HepG2 (cell line): ENCODE measurements around the gene HSPB9. TPM values are rescaled to one million over a fixed set of nuclear protein-coding genes. Genes with fewer than 3 reads are reported as not detected.

Source experiments
- ATAC-seq: fragments of 200-7000 bp; cut with Tn5 transposase; 3 replicates; pipeline ENCODE4 v1.9.1; 2020; ENCODE audit warnings: mild to moderate bottlenecking, moderate library complexity
- BruUV-seq: library from RNA; stranded (reverse); fragments of 400-500 nt; replicated peaks from 2 replicates; lab custom pipeline; 2021; lab: Mats Ljungman, UMichigan
- CTCF ChIA-PET: fragments of 300-600 bp; formaldehyde crosslinking; extraction: SDS; loops from one replicate; lab custom pipeline; 2021; ENCODE audit warnings: low total read pairs, inconsistent platforms, low intra/inter-chr PET ratio; lab: Yijun Ruan, JAX
- POLR2A ChIA-PET: fragments of 350-600 bp; sonication (Branson Sonifier 250); formaldehyde crosslinking; loops from one replicate; lab custom pipeline; 2020; ENCODE audit warnings: antibody characterized with exemption, inconsistent platforms; lab: Yijun Ruan, JAX
- DNase-seq: peaks from one replicate; pipeline ENCODE4 v3.0.0-alpha.2; 2015; ENCODE audit warnings: low spot score
- FAIRE-seq: peaks from 3 replicates; lab custom pipeline; 2011; peaks lifted over from hg19 to GRCh38; lab: Jason Lieb, UNC
- H2AFZ ChIP-seq: one replicate; pipeline ENCODE4 v1.6.1; 2011; ENCODE audit warnings: low read length, inconsistent platforms
- H3K27ac ChIP-seq: fragments of 300-600 bp; 3 replicates; pipeline ENCODE4 v1.8.0; 2011; ENCODE audit warnings: mixed run types, mild to moderate bottlenecking, mixed read lengths, low read length, inconsistent platforms; ENCODE audit not compliant: insufficient read depth; ENCODE audit errors: extremely low read length
- H3K27me3 ChIP-seq, 2 experiments: fragments of 200-600 bp in 1 of 2; 2 replicates in 1 of 2; 3 replicates in 1 of 2; pipeline versions ENCODE4 v1.6.0 to v1.8.0; 2011; ENCODE audit warnings: low read length in 2 of 2, mild to moderate bottlenecking in 2 of 2, moderate library complexity in 2 of 2, inconsistent platforms in 1 of 2; ENCODE audit not compliant: insufficient read depth in 2 of 2, control insufficient read depth in 1 of 2
- H3K36me3 ChIP-seq, 2 experiments: fragments of 200-600 bp in 1 of 2; replicated peaks in 1 of 2; 2 replicates in 1 of 2; 3 replicates in 1 of 2; pipeline versions ENCODE4 v1.5.1 to v1.8.0; 2011; ENCODE audit warnings: low read length in 2 of 2, inconsistent platforms in 1 of 2; ENCODE audit not compliant: insufficient read depth in 2 of 2, control insufficient read depth in 1 of 2
- H3K4me1 ChIP-seq: 2 replicates; pipeline ENCODE4 v1.5.1; 2012; ENCODE audit warnings: low read length, inconsistent platforms; ENCODE audit not compliant: insufficient read depth
- H3K4me2 ChIP-seq: 2 replicates; pipeline ENCODE4 v1.6.0; 2011; ENCODE audit warnings: low read depth, low read length, inconsistent platforms
- H3K4me3 ChIP-seq, 3 experiments: fragments of 200-600 bp in 1 of 3; sonication (generic), shearing (Covaris generic) in 1 of 3; replicated peaks in 1 of 3; 2 replicates each; pipeline ENCODE4 v1.5.1; 2011 to 2016; ENCODE audit warnings: low read length in 3 of 3, inconsistent platforms in 2 of 3, low read depth in 2 of 3, mild to moderate bottlenecking in 2 of 3, control low read depth in 1 of 3, mixed read lengths in 1 of 3; ENCODE audit not compliant: insufficient read depth in 1 of 3
- H3K79me2 ChIP-seq: one replicate; pipeline ENCODE4 v1.6.1; 2011; ENCODE audit warnings: low read length, inconsistent platforms; ENCODE audit not compliant: insufficient read depth
- H3K9ac ChIP-seq: 2 replicates; pipeline ENCODE4 v1.6.0; 2011; ENCODE audit warnings: mild to moderate bottlenecking, low read depth, low read length, inconsistent platforms; ENCODE audit not compliant: insufficient read depth
- H3K9me3 ChIP-seq: 2 replicates; pipeline ENCODE4 v1.5.1; 2012; ENCODE audit warnings: mild to moderate bottlenecking, low read length
- H4K20me1 ChIP-seq: 2 replicates; pipeline ENCODE4 v1.6.0; 2011; ENCODE audit warnings: inconsistent platforms, mild to moderate bottlenecking, low read length, moderate library complexity; ENCODE audit not compliant: insufficient read depth
- ARNT2 ChIP-seq: sonication (generic); formaldehyde crosslinking; IDR thresholded peaks from 2 replicates; pipeline ENCODE4 v1.8.0; 2022; ENCODE audit warnings: mild to moderate bottlenecking, low read depth, missing genetic modification reagents, moderate library complexity
- ATRX ChIP-seq: sonication (generic); formaldehyde crosslinking; IDR thresholded peaks from 2 replicates; pipeline ENCODE4 v1.4.0; 2020; ENCODE audit warnings: missing genetic modification reagents, borderline replicate concordance
- ELF3 ChIP-seq: IDR thresholded peaks from 2 replicates; pipeline ENCODE4 v1.6.1; 2016; ENCODE audit warnings: missing genetic modification reagents, missing compliant biosample characterization
- NR1H2 ChIP-seq: sonication (generic); formaldehyde crosslinking; IDR thresholded peaks from 2 replicates; pipeline ENCODE4 v1.8.1; 2022; ENCODE audit warnings: low read depth, missing genetic modification reagents, borderline replicate concordance
- PITX1 ChIP-seq: sonication (generic); formaldehyde crosslinking; IDR thresholded peaks from 2 replicates; pipeline ENCODE4 v1.5.1; 2020; ENCODE audit warnings: mild to moderate bottlenecking, missing genetic modification reagents
- SMAD3 ChIP-seq: sonication (generic); formaldehyde crosslinking; IDR thresholded peaks from 2 replicates; pipeline ENCODE4 v1.4.0; 2020; ENCODE audit warnings: missing genetic modification reagents
- TSC22D2 ChIP-seq: sonication (generic); formaldehyde crosslinking; IDR thresholded peaks from 2 replicates; pipeline ENCODE4 v1.5.1; 2020; ENCODE audit warnings: missing genetic modification reagents, mild to moderate bottlenecking, borderline replicate concordance
- ZFX ChIP-seq: sonication (generic); formaldehyde crosslinking; IDR thresholded peaks from 2 replicates; pipeline ENCODE4 v1.4.0; 2020; ENCODE audit warnings: mild to moderate bottlenecking, low read depth, missing genetic modification reagents, moderate library complexity
- ZHX2 ChIP-seq, 2 experiments: sonication (generic) in 1 of 2; formaldehyde crosslinking in 1 of 2; IDR thresholded peaks; 2 replicates each; pipeline versions ENCODE4 v1.6.1 to v1.9.0; 2014 to 2022; ENCODE audit warnings: antibody characterized with exemption in 1 of 2, borderline replicate concordance in 1 of 2, inconsistent platforms in 1 of 2, low read depth in 1 of 2, missing genetic modification reagents in 1 of 2
- ZMAT5 ChIP-seq: sonication (generic); formaldehyde crosslinking; IDR thresholded peaks from 2 replicates; pipeline ENCODE4 v1.5.0; 2020; ENCODE audit warnings: mild to moderate bottlenecking, low read depth, missing genetic modification reagents, borderline replicate concordance
- ZNF441 ChIP-seq: sonication (generic); formaldehyde crosslinking; IDR thresholded peaks from 2 replicates; pipeline ENCODE4 v1.7.0; 2021; ENCODE audit warnings: missing genetic modification reagents, borderline replicate concordance
- ZNF777 ChIP-seq: sonication (generic); formaldehyde crosslinking; IDR thresholded peaks from 2 replicates; pipeline ENCODE4 v1.4.0; 2020; ENCODE audit warnings: missing genetic modification reagents
- ZNF780A ChIP-seq: sonication (generic); formaldehyde crosslinking; IDR thresholded peaks from 2 replicates; pipeline ENCODE4 v1.8.0; 2022; ENCODE audit warnings: mild to moderate bottlenecking, missing genetic modification reagents, moderate library complexity
- ZNF800 ChIP-seq: sonication (generic); formaldehyde crosslinking; IDR thresholded peaks from 2 replicates; pipeline ENCODE4 v1.4.0; 2020; ENCODE audit warnings: missing genetic modification reagents
- WGBS: methylation state at CpG from one replicate; pipeline ENCODE4 v1.1.6; 2017; ENCODE audit warnings: low lambda C conversion rate; 5-methylcytosine and 5-hydroxymethylcytosine counted together
- in situ Hi-C: cut with HindIII; loops from 2 replicates; pipeline ENCODE4 v1.10.0; 2017; ENCODE audit warnings: low pct_unique_long_range_greater_than_20kb; ENCODE audit not compliant: extremely low pct_ligation_motif_present
- intact Hi-C: fragments of 100-400 bp; cut with micrococcal nuclease; formaldehyde crosslinking; loops from one replicate; pipeline ENCODE4 v1.10.0; 2022; ENCODE audit not compliant: unreplicated experiment
- polyA plus RNA-seq, 8 experiments: library from polyadenylated mRNA; depleted of rRNA in 3 of 8; stranded (reverse) in 7 of 8; unstranded in 1 of 8; fragments of >200 nt; fragmentation: Illumina TruSeq in 4 of 8; extraction: Trizol in 4 of 8; gene quantifications; 2 replicates each; pipeline versions ENCODE4 v1.2.1 to v1.2.3, GENCODE V29; 2011 to 2016; ENCODE audit warnings: low read depth in 4 of 8, missing spikeins in 1 of 8, mixed read lengths in 1 of 8; ENCODE audit not compliant: insufficient read depth in 1 of 8
- total RNA-seq, 5 experiments: library from RNA; depleted of rRNA; stranded (reverse); fragments of >200 nt; fragmentation: Illumina TruSeq; extraction: Trizol; gene quantifications; 2 replicates each; pipeline ENCODE4 v1.2.3, GENCODE V29; 2016; ENCODE audit warnings: low read depth in 1 of 5

The HSPB9 gene
- total and polyA plus RNA-seq, 2 of the 13 experiments (the other 11 are each of a cell fraction or from before 2014, with no cell fraction given): 0.05 to 0.24 TPM

DNA sequence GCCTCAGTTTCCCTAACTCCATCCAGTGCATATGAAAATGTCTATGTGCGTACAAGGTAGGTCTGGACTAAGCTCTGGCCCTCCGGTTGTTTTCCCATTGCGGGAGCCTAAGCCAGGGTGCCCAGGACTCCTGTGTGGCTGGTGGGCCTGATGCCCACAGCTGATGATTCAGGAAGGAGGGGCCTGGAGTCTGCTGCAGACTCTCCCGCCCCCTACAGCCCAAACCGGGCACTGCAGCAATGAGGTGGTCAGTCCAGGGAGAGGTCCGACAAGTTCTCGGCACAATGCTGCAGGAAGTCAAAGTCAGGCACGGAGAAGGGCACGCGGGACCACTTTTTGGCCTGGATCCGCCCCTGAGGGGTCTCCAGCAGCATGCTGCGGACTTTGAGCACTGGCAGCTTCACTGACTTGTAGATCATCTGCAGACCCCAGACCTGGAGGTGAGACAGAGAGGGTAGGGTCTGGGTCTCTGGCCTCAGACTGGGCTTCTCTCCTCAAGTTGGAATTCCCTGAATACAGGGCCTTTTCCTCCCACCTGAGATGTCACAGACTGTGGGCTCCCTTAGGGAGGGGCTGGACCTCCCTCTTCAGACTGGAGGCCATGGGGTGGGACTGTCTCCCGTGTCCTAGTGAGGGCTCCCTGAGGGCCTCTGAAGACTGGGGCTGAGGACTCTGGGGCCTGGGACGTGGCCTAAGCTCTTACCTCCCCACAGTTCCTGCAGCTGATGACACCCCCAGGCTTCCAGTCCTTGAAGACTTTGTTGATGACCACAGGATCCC, 20.9 kb upstream of the HSPB9 start:
- Histone ChIP-seq H3K4me2 (peak overlapping the region; percentile 92), H2AFZ (no peak overlapping the region), H3K27me3 (peaks cover 6 to 35% of the 10 kb centered on the region in 2 experiments; a peak in 4 of 5 replicates), H4K20me1 (no peaks in the 10 kb centered on the region), H3K36me3 (no peaks in the 10 kb centered on the region), H3K9ac (peak overlapping the region; percentile 61), H3K9me3 (no peaks in the 10 kb centered on the region), H3K79me2 (no peaks in the 10 kb centered on the region), H3K4me3 (peak overlapping the region; percentile 27 to 63 (median 27); a peak in 5 of 6 replicates), H3K4me1 (peaks cover 38% of the 10 kb centered on the region), H3K27ac (no peak overlapping the region)
- peak; percentile 65 for DNase-seq
- CTCF ChIA-PET: interaction anchor here (1.4 to 7.0 kb wide), 3 partner anchors 34 to 139 kb away, joined by 9 to 125 read pairs (median 16); no protein-coding TSS in a partner anchor
- POLR2A ChIA-PET: interaction anchor here (0.6 to 1.6 kb wide), 3 partner anchors 11 to 43 kb away, joined by 3 to 5 read pairs (median 3); no protein-coding TSS in a partner anchor
- peak; percentile 86 for FAIRE-seq
- 27% methylated on average over 7 of the region's 14 CpGs for WGBS
- in situ Hi-C loops: loop anchor here (5.0 kb wide), 1 partner anchor 34 kb away; no protein-coding TSS in a partner anchor
- peak; percentile 79 for ATAC-seq
- no TSS peak for BruUV-seq
- intact Hi-C loops: loop anchor here (1.0 kb wide), 1 partner anchor 34 kb away; no protein-coding TSS in a partner anchor
- no peak for TF ChIP-seq ATRX (CRISPR knock-in tag)
- TF ChIP-seq ZNF441 (CRISPR knock-in tag): no peak
- no peak for TF ChIP-seq ZNF780A (CRISPR knock-in tag)
- no peak for TF ChIP-seq NR1H2 (CRISPR knock-in tag)
- no peak for TF ChIP-seq ZNF800
- no peak for TF ChIP-seq SMAD3 (CRISPR knock-in tag)
- TF ChIP-seq ZNF777 (CRISPR knock-in tag): no peak
- TF ChIP-seq TSC22D2 (CRISPR knock-in tag): 0 out of 2 replicates have a peak, but pooled peaks have one; percentile 48
- TF ChIP-seq PITX1 (CRISPR knock-in tag): 0 out of 2 replicates have a peak, but pooled peaks have one; percentile 20
- no peak for TF ChIP-seq ELF3
- no peak for TF ChIP-seq ZMAT5 (CRISPR knock-in tag)
- peak; percentile 12; the same call in 1 of the 2 replicates for TF ChIP-seq ZFX (CRISPR knock-in tag)
- TF ChIP-seq ARNT2 (CRISPR knock-in tag): no peak
- TF ChIP-seq ZHX2 (IDR thresholded peaks at IDR 0.05; ENCODE audit: low read depth): no peak
- no peak for TF ChIP-seq ZHX2 (CRISPR knock-in tag; IDR thresholded peaks at IDR 0.05; ENCODE audit: borderline replicate concordance)
